OCI-LY7 (cell line): ENCODE data around the gene KSR1. TPM values are rescaled to one million over a fixed set of nuclear protein-coding genes. Genes with fewer than 3 reads are reported as not detected.
"Not testable (repeated sequence)": the region's sequence is repeated elsewhere in the genome, so short reads cannot be mapped to it uniquely, and the experiment has no call there.

ENCODE experiments used
- BruUV-seq: library from RNA; stranded (reverse); fragments of 400-500 nt; replicated peaks from 2 replicates; lab custom pipeline; 2021; lab: Mats Ljungman, UMichigan
- CTCF ChIA-PET: fragments of 300-600 bp; sonication (Branson Sonifier 250); formaldehyde crosslinking; loops from one replicate; lab custom pipeline; 2022; ENCODE audit warnings: antibody characterized with exemption; ENCODE audit not compliant: unreplicated experiment; lab: Charles Lee
- POLR2A ChIA-PET: fragments of 300-600 bp; sonication (Branson Sonifier 250); formaldehyde crosslinking; loops from one replicate; lab custom pipeline; 2022; ENCODE audit warnings: antibody characterized with exemption; lab: Charles Lee
- DNase-seq: peaks from one replicate; pipeline ENCODE4 v3.0.0-alpha.2; 2015; ENCODE audit warnings: low spot score
- H2AFZ ChIP-seq: fragments of 200-600 bp; sonication (generic), shearing (Covaris generic); 2 replicates; pipeline ENCODE4 v1.6.1; 2014; ENCODE audit warnings: mild to moderate bottlenecking, antibody characterized with exemption, low read length, moderate library complexity
- H3K27ac ChIP-seq: fragments of 200-600 bp; sonication (generic); 2 replicates; pipeline ENCODE4 v1.5.1; 2014; ENCODE audit warnings: mixed run types, low read depth, mild to moderate bottlenecking, moderate library complexity, low read length, inconsistent platforms; ENCODE audit not compliant: poor library complexity, severe bottlenecking
- H3K36me3 ChIP-seq: fragments of 200-600 bp; sonication (generic); 2 replicates; pipeline ENCODE4 v1.6.1; 2014; ENCODE audit warnings: mild to moderate bottlenecking, antibody characterized with exemption, low read length, moderate library complexity, mixed read lengths; ENCODE audit not compliant: insufficient read depth
- H3K4me1 ChIP-seq: fragments of 200-600 bp; sonication (generic); 2 replicates; pipeline ENCODE4 v1.5.1; 2014; ENCODE audit warnings: mild to moderate bottlenecking, low read length; ENCODE audit not compliant: insufficient read depth, poor library complexity, severe bottlenecking
- H3K4me2 ChIP-seq: fragments of 200-600 bp; sonication (generic); 2 replicates; pipeline ENCODE4 v1.6.1; 2014; ENCODE audit warnings: mild to moderate bottlenecking, low read length
- H3K4me3 ChIP-seq: fragments of 200-600 bp; sonication (generic); 2 replicates; pipeline ENCODE4 v1.5.1; 2014; ENCODE audit warnings: mild to moderate bottlenecking, low read depth, low read length; ENCODE audit not compliant: poor library complexity, severe bottlenecking
- H3K79me2 ChIP-seq: fragments of 200-600 bp; sonication (generic); 2 replicates; pipeline ENCODE4 v1.6.1; 2016; ENCODE audit warnings: low read depth, mild to moderate bottlenecking, low read length, moderate library complexity, mixed read lengths; ENCODE audit not compliant: insufficient read depth
- H3K9me2 ChIP-seq: fragments of 200-600 bp; sonication (generic); 2 replicates; pipeline ENCODE4 v1.6.1; 2016; ENCODE audit warnings: mild to moderate bottlenecking, low read length, mixed read lengths; ENCODE audit not compliant: insufficient read depth
- H3K9me3 ChIP-seq: fragments of 200-600 bp; sonication (generic); 2 replicates; pipeline ENCODE4 v1.6.1; 2014; ENCODE audit warnings: mild to moderate bottlenecking, mixed run types, low read length, mixed read lengths
- H4K20me1 ChIP-seq: fragments of 200-600 bp; sonication (generic); 2 replicates; pipeline ENCODE4 v1.6.1; 2014; ENCODE audit warnings: mild to moderate bottlenecking, antibody characterized with exemption, low read length, moderate library complexity, mixed read lengths; ENCODE audit not compliant: insufficient read depth
- EZH2phosphoT487 ChIP-seq: fragments of 200-600 bp; sonication (generic); IDR thresholded peaks from 2 replicates; pipeline ENCODE4 v1.6.1; 2018; ENCODE audit warnings: low read depth, borderline replicate concordance, mild to moderate bottlenecking, mixed run types, antibody characterized with exemption, low read length, moderate library complexity, mixed read lengths
- intact Hi-C: fragments of 100-400 bp; cut with micrococcal nuclease; formaldehyde crosslinking; loops from one replicate; pipeline ENCODE4 v1.10.0; 2022; ENCODE audit not compliant: unreplicated experiment
- total RNA-seq, 2 experiments: library from RNA; depleted of rRNA in 1 of 2; stranded (reverse); fragments of >200 nt in 1 of 2; shearing (Covaris generic) in 1 of 2; gene quantifications; 2 replicates each; pipeline ENCODE4 v1.2.3, GENCODE V29; 2014 to 2022
- TF ChIP-seq, protein P1 (sequence below): fragments of 200-600 bp; sonication (generic); conservative IDR thresholded peaks from 2 replicates; pipeline ENCODE4 v1.5.1; 2014; ENCODE audit warnings: mild to moderate bottlenecking, antibody characterized with exemption, low read length, moderate library complexity, mixed read lengths

KSR1 gene
- total RNA-seq, 2 experiments from 2014 or later: 2.2 to 4.1 TPM

DNA sequence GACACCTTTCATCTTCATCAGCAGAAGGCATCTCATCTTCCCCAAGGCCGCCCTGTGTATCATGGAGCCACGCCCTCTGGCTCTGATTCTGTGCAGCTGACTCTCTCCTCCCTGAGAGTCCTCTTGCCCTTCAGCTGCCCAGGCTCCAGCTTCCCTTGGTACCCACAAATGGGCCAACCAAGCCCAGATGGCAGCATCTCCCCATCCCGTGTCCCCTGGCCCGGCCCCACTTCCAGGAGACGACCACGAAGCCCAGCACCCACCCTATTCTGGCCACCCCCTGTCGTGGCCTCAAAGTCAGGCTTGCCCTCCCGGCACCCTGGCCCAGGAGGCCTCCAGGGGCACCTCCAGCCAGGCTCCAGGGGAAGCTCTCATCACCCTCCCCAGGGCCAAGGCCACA, 31.3 kb upstream of the KSR1 start:
- Histone ChIP-seq H3K4me3 (no peak overlapping the region), H3K9me2 (no peaks in the 10 kb centered on the region), H3K4me1 (no peaks in the 10 kb centered on the region), H3K4me2 (no peak overlapping the region), H3K27ac (no peak overlapping the region), H3K9me3 (no peaks in the 10 kb centered on the region), H3K79me2 (no peaks in the 10 kb centered on the region), H4K20me1 (no peaks in the 10 kb centered on the region), H2AFZ (no peak overlapping the region), H3K36me3 (no peaks in the 10 kb centered on the region)
- CTCF ChIA-PET: no interaction called here
- BruUV-seq: no TSS peak
- no peak for DNase-seq
- intact Hi-C loops: no loop called here
- no peak for TF ChIP-seq EZH2phosphoT487
- TF ChIP-seq, protein P1, sequence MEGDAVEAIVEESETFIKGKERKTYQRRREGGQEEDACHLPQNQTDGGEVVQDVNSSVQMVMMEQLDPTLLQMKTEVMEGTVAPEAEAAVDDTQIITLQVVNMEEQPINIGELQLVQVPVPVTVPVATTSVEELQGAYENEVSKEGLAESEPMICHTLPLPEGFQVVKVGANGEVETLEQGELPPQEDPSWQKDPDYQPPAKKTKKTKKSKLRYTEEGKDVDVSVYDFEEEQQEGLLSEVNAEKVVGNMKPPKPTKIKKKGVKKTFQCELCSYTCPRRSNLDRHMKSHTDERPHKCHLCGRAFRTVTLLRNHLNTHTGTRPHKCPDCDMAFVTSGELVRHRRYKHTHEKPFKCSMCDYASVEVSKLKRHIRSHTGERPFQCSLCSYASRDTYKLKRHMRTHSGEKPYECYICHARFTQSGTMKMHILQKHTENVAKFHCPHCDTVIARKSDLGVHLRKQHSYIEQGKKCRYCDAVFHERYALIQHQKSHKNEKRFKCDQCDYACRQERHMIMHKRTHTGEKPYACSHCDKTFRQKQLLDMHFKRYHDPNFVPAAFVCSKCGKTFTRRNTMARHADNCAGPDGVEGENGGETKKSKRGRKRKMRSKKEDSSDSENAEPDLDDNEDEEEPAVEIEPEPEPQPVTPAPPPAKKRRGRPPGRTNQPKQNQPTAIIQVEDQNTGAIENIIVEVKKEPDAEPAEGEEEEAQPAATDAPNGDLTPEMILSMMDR: no peak
- POLR2A ChIA-PET: no interaction called here

DNA sequence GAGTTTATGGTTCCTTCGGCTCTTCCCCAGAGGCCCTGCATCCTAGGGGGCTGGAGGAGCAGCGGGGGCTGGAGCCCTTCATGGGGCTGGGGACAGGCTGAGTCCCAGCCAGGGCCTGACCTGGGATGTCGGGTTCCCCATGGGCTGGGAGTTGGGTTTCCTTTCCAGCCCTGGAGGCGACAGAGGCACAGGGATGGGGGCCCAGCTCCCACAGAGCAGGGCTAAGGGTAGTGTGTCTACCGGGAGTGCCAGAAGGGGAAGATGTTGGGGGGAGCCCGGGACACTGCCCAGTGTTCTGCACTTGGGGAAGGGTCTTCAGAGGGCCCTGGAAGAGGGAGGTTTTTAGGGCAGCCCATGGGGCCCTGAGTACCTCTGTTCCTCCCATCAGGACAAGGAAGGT, 30.7 kb upstream of the KSR1 start:
- H2AFZ ChIP-seq, H3K79me2 ChIP-seq, CTCF ChIA-PET, H4K20me1 ChIP-seq, POLR2A ChIA-PET, H3K36me3 ChIP-seq, intact Hi-C loops, DNase-seq, H3K27ac ChIP-seq, H3K9me2 ChIP-seq, H3K4me1 ChIP-seq, H3K9me3 ChIP-seq, H3K4me2 ChIP-seq, H3K4me3 ChIP-seq, BruUV-seq: not testable (repeated sequence)

DNA sequence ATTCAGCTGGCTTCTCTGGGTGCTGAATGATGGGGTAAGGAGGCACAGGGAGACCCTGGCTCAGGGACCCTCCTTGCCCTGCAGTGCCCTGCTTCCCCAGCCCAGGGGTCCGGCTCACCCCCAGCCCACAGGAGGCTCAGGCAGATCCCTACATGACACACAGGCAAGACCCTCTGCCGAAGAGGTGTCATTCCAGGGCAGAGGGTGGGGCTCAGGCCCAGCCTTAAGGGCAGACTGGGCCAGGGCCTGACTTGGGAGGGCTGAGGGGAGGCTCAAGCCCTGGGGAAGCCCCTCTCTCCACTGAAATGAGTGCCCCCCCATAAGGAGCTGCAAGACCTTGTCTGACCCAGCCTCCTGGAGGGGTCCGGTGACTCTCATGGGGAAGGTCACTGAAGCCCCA, 30.3 kb upstream of the KSR1 start:
- POLR2A ChIA-PET: no interaction called here
- CTCF ChIA-PET: no interaction called here
- H3K27ac ChIP-seq: no peak overlapping the region
- no peak overlapping the region for H3K4me2 ChIP-seq
- DNase-seq: no peak
- intact Hi-C loops: no loop called here
- H2AFZ ChIP-seq: no peak overlapping the region
- no peaks in the 10 kb centered on the region for H3K79me2 ChIP-seq
- no peaks in the 10 kb centered on the region for H4K20me1 ChIP-seq
- no peak for TF ChIP-seq EZH2phosphoT487
- H3K4me3 ChIP-seq: no peak overlapping the region
- H3K9me2 ChIP-seq: no peaks in the 10 kb centered on the region
- no peaks in the 10 kb centered on the region for H3K4me1 ChIP-seq
- BruUV-seq: no TSS peak
- H3K9me3 ChIP-seq: no peaks in the 10 kb centered on the region
- no peaks in the 10 kb centered on the region for H3K36me3 ChIP-seq

DNA sequence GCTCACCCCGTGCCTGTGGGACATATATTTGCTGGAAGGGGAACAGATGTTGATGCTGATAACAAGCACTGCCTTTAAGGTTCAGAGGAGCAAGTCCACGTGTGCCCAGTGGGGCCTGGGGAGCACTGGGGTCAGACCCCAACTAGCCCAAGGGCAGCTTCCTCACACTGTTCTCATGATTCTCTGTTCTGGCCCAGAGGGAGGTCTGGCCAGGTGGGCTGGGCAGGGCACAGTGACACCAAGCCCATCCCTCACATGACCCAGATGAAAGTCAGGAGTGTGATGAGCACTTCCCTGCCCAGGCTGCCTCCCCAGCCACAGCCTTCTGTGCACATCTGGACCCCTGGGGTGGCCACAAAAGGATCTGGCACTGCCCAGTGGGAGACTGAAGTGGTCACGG, 29.8 kb upstream of the KSR1 start:
- H3K27ac ChIP-seq, H3K4me2 ChIP-seq, POLR2A ChIA-PET, H3K4me1 ChIP-seq, BruUV-seq, H3K9me2 ChIP-seq, intact Hi-C loops, H2AFZ ChIP-seq, DNase-seq, H3K36me3 ChIP-seq, H3K9me3 ChIP-seq, CTCF ChIA-PET, H4K20me1 ChIP-seq, H3K4me3 ChIP-seq, H3K79me2 ChIP-seq: not testable (repeated sequence)

DNA sequence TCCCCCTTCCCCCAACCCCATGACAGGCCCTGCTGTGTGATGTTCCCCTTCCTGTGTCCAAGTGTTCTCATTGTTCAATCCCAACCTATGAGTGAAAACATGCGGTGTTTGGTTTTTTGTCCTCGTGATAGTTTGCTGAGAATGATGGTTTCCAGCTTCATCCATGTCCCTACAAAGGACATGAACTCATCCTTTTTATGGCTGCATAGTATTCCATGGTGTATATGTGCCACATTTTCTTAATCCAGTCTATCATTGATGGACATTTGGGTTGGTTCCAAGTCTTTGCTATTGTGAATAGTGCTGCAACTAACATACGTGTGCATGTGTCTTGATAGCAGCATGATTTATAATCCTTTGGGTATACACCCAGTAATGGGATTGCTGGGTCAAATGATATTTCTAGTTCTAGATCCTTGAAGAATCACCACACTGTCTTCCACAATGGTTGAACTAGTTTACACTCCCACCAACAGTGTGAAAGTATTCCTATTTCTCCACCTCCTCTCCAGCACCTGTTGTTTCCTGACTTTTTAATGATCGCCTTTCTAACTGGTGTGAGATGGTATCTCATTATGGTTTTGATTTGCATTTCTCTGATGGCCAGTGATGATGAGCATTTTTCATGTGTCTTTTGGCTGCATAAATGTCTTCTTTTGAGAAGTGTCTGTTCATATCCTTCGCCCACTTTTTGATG, 28.9 kb upstream of the KSR1 start:
- H3K9me2 ChIP-seq, H3K79me2 ChIP-seq, H2AFZ ChIP-seq, H3K36me3 ChIP-seq, intact Hi-C loops, BruUV-seq, H3K4me3 ChIP-seq, H3K9me3 ChIP-seq, H3K27ac ChIP-seq, POLR2A ChIA-PET, H3K4me1 ChIP-seq, DNase-seq, H4K20me1 ChIP-seq, CTCF ChIA-PET, H3K4me2 ChIP-seq: not testable (repeated sequence)
